Activated T-helper 1 cell treated with Interleukin-2 at 50 U/mL for 16 hours (primary cell): ENCODE data around the gene CHRNA10.

Source experiments
- DNase-seq: peaks from one replicate; pipeline ENCODE4 v3.0.0-alpha.2; 2020; ENCODE audit warnings: low read depth

Gene CHRNA10, protein sequence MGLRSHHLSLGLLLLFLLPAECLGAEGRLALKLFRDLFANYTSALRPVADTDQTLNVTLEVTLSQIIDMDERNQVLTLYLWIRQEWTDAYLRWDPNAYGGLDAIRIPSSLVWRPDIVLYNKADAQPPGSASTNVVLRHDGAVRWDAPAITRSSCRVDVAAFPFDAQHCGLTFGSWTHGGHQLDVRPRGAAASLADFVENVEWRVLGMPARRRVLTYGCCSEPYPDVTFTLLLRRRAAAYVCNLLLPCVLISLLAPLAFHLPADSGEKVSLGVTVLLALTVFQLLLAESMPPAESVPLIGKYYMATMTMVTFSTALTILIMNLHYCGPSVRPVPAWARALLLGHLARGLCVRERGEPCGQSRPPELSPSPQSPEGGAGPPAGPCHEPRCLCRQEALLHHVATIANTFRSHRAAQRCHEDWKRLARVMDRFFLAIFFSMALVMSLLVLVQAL

DNA sequence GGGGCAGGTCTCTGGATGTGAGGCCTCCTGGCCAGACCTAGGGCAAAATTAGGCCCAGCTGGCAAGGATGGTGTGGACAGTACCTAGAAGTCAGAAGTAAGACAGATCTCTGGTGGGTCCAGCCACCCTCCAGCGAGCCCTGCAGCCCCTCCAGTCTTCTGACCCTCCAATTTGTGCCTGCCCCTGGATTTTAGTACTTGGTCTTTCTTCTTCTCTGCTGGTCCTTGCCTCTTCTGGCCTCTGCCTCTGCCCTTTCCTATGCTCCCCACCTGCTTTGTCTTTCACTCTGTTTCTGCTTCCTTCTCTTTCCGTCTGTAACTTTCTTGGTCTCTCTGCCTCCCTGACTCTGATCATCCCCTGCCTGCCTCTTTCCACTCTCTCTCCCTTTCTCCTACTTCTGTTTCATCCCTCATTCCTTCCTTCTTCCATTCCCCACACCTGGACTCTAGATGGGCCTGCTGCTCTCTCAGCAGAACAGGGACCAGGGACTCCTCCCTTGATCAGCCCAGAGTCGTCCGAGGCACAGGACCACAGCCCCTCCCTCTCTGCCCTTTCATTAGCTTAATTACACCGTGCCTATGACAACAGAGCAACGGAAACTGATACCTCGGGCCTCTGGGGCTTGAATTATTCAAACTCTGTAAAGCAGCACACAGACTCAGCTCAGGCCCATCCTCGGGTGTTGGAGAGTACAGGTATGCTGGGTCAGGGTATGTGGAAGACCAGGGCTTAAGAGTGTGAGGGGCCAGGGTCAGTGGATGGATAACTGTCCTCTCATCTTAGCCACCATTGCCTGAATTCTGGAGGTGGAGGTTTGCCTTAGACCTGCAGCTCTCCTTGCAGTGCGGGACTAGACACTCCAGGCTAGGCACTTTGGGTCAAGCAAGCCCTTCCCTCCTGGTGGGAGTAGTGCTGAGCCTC lies at the start of gene CHRNA10:
Gene CHRNA10, minus strand, starts transcription at position 51 of the 921 bp plus-strand sequence. CDS start 72 bp downstream, outside the sequence.
- DNase-seq, result no peak

DNA sequence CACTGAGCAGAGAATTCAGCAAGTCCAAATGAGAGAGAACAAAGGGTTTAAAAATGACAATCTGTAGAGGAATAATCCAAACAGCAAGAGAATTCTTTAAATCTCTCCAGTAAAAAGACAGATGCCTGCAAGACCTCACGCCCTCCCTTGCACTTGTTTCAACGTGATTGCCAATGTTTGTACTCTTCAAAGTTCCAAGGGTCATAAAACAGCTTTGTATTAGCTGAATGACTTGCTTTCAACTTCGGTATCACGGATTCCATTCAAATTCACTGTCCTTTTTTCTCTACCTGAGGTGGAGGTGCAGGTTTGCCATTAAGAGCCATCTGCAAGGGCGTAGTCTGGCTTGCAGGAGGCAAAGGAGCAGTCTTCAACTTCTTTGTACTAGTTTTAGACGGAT lies 41.1 kb upstream of the CHRNA10 start:
- DNase-seq, result no peak

DNA sequence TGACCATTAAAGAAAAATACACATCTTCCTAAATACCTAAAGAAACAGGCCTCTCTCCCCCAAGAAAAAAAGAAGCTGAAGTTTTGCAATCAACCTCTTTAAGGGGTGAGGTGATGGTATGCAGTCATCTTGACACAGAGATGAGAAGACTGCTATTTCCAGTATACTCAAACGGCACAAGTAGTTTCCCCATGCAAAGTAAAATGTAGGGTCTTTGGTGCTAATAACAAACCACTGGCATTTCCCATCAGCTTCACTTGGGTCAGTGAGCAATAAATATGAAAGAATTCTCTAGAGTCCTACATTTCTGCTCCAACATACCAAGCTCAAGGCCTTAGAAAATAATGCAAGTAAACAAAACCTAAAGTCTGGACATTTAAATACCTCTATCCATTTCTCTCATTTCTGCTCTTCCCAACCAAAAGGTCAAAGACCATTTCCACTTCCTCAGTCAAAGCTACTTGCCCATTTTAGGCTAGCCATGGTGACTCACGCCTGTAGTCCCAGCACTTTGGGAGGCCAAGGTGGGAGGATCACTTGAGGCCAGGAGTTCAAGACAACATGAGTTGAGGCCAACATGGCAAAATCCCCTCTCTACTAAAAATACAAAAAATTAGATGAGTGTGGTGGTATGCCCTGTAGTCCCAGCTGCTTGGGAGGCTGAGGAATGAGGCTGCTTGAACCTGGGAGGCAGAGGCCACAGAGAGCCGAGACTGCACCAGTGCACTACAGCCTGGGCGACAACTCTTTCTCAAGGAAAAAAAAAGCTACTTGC lies 39.5 kb upstream of the CHRNA10 start:
- DNase-seq, result no peak

DNA sequence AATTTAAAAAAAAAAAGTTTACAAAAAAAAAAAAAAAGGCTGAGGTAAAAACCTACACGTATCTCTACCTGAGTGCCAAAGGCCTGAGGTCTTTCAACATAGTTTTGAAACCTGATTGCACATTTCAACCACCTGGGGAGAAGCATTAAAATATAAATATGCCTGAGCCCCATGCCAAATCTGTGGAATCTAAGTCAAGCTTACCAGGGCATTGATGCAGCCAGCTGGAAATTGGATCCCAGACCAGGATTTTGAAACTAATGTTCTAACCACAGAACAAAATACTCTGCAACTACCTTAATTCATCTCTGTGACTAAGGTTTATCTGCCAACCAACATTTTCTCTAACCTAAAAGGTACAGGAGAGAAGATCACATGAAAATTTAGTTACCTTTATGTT lies 38.8 kb upstream of the CHRNA10 start:
- DNase-seq, result no peak

DNA sequence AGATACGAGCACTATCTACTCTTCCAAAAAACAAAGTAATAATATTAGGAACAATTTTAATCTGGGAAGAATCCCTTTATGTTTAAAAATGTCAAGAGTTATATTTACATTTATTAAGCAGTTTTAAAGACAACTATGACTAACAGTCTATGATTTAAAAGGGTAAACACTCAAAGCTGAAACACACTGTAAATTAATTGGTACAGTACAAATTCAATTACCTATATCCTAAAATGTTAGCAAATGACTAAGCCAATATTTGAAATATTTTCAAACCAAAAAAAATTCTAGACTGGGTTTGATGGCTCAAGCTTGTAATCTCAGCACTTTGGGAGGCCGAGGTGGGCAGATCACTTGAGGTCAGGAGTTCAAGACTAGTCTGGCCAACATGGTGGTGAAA lies 36.0 kb upstream of the CHRNA10 start:
- no peak for DNase-seq

DNA sequence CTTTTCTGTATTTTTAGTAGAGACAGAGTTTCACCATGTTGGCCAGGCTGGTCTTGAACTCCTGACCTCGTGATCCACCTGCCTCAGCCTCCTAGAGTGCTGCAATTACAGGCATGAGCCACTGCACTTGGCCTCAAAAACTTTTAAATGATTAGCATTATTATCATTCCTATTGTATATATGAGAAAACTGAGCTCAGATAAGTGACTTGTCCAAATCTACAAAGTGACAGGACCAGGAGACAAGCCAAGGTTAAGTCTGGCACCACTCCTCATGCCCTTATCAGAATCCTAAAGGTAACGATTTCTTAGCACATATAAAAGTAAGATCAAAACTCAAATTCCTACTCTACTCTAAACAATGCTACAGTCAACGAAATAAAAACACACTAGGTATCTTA lies 32.2 kb upstream of the CHRNA10 start:
- no peak for DNase-seq

DNA sequence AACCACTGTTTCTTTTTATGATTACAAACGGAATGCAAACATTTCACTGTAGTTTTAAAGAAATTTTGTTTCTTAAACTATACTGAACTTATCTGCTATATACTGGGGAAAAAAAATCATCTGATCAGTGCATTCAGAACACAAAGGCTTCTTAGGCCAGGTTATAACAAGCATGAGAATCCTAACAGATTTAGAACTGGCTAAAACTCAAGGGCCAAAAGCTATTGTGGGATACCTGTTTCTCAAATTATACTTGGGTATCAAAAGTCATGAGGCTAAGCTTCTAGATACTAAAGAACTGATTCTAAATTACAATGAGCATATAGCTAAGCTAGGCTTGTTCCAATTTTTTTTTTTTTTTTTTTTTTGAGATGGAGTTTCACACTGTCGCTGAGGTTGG lies 29.7 kb upstream of the CHRNA10 start:
- DNase-seq, result no peak

DNA sequence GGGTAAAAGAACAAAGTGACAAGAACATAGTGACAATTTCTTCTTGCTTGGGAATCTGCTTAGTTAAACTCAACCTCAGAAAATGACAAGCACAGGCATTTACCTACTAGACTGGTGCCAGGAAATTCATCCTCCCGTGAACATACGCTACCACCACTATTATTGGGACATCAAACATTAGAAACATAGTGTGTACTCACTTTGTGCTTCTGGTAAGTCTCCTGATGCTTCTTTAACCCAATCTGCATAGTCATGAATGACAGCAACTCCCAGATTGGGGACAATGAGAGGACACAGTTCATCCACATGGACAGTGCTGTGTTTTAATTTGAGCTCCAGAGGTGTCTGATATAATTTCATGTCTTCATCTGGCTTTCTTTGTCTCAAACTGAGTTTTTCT lies 29.2 kb upstream of the CHRNA10 start:
- no peak for DNase-seq

DNA sequence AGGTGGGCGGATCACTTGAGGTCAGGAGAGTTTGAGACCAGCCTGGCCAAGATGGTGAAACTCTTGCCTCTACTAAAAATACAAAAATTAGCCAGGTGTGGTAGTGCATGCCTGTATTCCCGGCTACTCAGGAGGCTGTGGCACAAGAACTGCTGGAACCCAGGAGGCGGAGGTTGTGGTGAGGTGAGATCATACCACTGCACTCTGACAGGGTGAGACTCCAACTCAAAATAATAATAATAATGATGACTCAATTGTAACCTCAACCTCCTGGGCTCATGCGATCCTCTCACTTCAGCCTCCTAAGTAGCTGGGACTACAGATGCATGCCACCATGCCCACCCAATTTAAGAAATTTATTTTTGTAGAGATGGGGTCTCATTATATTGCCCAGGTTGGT lies 15.6 kb upstream of the CHRNA10 start:
- no peak for DNase-seq

DNA sequence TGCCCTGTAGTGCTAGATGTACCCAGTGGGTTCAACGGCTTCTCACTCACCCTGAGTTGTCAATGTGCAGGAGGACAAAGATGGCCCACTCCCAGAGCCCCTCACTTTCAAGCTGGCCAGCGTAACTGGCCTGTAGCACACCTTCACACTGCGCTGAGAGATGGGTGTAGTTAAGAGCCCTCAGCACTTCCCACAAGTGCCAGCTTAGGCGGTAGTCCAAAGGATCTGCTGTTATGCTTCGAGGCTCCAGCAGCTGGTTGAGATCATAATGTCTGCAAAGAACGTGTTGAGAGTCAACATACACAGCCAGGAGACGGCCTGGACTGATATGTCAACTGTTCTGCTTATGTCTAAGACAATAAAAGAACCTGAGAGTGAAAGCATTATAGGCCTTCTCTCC lies 14.7 kb upstream of the CHRNA10 start:
- no peak for DNase-seq

DNA sequence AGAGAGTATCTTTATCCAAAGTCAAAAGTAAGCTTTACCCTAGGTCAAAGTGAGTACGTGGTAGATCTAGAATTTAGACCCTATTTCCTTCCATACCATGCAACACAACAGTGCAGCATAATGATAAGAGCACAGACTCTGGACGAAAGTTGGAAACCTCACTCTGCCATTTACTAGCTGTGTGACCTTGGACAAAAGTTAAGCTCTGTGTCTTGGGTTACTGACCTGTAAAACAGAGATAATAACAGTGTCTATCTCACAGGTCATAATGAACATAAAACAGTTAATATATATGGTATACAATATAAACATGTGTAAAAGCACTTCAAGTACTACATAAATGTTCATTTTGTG lies 13.6 kb upstream of the CHRNA10 start:
- DNase-seq, result no peak

DNA sequence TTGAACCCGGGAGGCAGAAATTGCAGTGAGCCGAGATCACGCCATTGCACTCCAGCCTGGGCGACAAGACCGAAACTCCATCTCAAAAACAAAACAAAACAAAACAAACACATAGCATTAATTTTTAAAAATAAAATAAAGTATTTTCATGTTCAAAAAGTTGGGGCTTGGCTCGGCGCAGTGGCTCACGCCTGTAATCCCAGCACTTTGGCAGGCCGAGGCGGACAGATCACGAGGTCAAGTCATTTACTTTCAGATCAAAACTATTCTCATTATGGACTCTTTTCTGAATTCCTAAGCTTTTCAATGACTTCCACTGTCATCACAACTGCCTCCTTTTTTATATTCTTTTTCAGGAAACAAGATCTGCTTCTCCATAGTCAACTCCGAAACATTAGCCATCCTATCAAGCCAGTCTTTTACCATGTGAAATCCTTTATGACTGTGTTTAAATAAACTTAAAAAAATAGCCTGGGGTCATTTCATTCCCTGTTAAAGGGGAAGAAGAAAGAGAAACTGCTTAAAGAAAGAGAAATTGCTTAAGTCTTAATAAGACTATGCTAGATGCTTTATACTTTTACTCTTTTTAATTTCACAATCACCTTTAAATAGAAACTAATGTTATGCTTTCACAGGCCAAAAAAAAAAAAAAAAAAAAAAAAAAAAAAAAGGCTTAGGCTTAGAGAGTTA lies 13.1 kb upstream of the CHRNA10 start:
- no peak for DNase-seq

DNA sequence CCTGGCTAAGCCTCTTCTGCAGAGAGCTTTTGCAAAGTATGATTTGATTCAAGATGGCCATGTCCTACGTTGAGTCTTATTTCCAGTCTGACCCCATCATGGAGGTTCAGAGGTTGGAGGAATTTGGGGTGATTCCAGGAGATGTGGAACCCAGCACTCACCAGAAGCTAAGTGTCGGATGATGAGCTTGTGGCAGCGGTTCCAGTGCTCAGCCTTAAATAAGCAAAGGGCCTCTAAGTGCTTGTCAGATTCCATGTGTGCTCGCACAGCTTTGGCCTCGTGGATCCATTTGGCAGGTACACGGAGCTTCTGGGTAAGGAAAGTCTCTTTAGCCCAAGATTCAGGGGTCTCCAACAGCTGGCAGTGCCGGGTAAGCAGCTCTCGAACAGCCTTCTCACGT lies 11.9 kb upstream of the CHRNA10 start:
- no peak for DNase-seq

DNA sequence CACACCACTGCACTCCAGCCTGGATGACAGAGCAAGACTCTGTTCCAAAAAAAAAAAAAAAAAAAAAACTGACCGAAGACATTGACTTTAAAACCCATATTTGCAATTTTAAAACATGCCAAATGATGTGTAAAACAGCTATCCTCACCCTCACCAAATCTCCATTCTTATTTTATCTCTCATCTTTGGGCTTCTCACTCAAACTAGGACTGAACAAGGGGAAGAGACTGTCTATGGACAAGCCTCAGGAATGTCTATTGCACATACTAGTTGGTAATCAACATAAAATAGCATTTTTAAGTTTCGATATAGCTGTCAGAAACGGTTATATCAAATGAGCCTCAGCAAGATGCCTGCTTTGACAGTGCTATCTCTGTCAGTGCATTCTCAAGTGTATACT lies 7.9 kb upstream of the CHRNA10 start:
- no peak for DNase-seq

DNA sequence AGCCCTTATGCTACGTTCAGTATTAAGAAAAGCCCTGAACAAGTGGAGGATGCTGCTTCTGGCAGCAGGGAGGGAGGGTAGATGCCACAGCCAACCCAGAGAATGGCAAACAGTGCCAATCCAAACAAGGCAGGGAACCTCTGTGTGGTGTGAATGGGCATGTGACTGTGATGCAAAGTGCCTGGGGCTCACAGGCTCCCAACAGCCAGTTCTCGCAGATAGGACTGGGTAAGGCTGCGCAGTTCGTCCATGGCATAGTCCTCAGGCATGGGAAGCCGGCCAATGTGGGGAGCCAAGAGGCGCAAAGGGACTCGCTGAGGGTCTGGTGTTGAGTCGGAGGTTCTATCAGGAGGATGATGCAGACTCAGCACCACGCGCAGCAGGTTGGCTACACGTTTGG lies 4.8 kb upstream of the CHRNA10 start:
- no peak for DNase-seq

DNA sequence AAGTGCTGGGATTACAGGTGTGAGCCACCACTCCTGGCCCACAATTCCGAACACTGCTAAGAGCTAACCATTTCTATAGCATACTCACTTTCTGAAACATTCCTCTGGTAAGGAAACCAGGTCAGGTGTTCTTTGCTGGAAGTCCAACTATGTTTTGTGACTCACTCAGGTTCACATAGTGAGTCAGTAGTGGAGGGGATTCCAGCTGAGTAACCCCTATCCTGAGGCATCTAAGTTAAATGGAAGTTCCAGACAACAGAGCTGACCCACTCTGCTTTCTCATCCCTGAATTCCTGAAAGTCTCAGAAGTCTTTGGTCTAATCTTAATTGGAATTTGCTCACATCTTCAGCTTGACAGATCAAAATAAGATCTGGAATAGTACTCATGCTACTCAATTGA lies 3.0 kb upstream of the CHRNA10 start:
- DNase-seq, result no peak

DNA sequence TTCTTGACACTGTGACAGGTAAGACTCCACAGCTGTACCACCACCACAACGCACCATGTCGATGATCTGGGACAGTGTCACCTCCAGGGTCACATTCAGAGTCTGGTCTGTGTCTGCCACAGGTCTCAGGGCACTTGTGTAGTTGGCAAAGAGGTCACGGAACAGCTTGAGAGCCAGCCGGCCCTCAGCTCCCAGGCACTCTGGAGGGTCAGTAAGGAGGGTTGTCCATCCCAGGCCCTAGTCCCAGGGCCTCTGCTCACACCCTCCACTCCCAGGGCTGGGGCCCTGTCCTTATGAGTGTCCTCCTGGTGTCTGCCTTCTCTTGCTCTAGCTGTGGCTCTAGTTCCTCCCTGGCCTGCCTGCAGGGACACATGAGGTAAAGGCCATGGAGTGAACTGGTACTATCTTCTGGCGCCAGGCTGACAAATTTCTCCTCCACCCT lies 1.4 kb downstream of the CHRNA10 start:
- no peak for DNase-seq

DNA sequence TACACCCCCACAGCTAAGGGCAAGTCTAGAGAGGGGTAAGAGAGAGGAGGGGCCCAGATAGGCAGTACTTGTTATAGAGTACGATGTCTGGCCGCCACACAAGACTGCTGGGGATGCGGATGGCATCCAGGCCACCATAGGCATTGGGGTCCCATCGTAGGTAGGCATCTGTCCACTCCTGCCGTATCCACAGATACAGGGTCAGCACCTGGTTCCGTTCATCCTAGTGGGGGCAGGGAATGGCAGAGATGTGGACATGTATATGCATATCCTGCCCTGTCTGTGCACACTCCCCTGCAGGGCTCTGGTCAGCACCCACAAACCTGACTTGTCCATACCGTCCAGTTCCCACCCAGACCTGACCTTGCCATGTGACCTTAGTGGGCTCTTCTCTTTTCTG lies 2.1 kb downstream of the CHRNA10 start:
- DNase-seq, result no peak

DNA sequence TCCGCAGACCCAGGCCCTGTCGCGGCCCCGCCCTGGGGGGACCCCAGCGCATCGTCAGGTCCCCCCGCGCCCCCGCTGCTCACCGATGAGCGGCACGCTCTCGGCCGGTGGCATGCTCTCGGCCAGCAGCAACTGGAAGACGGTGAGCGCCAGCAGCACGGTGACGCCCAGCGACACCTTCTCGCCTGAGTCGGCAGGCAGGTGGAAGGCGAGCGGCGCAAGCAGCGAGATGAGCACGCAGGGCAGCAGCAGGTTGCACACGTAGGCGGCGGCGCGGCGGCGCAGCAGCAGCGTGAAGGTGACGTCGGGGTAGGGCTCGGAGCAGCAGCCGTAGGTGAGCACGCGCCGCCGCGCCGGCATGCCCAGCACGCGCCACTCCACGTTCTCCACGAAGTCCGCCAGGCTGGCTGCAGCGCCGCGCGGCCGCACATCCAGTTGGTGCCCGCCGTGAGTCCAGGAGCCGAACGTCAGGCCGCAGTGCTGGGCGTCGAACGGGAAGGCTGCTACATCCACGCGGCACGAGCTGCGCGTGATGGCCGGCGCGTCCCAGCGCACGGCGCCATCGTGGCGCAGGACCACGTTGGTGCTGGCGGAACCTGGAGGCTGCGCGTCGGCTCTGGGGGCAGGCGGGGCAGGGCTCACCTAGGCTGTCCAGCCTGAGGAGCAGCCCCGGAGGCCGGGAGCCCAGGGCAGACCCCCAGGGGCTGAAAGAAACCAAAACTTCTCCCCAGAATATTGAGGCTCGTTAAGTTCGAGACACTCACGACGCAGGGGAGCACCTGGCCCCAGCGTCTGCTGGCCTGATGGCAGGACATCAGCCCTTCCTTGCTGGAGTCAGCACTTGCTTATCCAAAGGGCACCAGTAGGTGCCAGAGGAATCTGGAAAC lies 3.8 kb downstream of the CHRNA10 start:
- DNase-seq, result no peak

DNA sequence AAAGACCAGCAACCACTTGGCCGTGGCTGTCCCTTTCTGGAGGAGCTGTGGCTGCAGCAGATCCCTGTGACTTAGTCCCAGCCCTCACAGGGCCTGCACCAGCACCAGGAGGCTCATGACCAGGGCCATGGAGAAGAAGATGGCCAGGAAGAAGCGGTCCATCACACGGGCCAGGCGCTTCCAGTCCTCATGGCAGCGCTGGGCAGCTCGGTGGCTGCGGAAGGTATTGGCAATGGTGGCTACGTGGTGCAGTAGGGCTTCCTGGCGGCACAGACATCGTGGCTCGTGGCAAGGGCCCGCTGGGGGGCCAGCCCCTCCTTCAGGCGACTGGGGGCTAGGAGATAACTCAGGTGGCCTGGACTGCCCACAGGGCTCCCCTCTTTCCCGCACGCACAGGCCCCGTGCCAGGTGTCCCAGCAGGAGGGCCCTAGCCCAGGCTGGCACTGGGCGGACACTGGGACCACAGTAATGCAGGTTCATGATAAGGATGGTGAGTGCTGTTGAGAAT lies 5.1 kb downstream of the CHRNA10 start:
- DNase-seq, result no peak
